GM21786 (cell line): ENCODE results near the gene CRISP1.
"Not testable (repeated sequence)": the region's sequence is repeated elsewhere in the genome, so short reads cannot be mapped to it uniquely, and the experiment has no call there.

Experiments used
- ATAC-seq: cut with Tn5 transposase; IDR thresholded peaks from one replicate; pipeline ENCODE4 v1.9.1; 2021; ENCODE audit not compliant: unreplicated experiment

CRISP1 gene, protein sequence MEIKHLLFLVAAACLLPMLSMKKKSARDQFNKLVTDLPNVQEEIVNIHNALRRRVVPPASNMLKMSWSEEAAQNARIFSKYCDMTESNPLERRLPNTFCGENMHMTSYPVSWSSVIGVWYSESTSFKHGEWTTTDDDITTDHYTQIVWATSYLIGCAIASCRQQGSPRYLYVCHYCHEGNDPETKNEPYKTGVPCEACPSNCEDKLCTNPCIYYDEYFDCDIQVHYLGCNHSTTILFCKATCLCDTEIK

DNA sequence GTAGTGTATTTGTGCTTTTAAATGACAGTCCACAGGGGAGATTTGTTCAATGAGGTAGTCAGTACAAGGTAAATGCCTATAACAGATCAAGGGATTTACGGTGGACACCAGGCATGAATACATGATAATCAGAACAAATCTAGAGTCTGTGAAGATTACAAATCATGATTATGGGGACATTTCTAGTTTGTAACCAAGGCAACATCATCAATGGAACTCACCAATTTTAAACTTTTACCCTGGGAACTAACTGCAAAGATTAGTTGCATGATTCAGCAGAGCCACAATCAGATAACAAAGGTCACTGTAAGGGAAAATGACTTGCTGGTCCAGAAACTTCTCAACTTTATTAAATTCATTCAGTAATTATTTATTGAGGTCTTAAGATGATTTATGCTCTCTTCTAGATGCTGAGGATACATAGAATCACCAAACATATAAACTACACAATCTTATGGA, at the start of gene CRISP1:
CRISP1 (minus strand) TSS at position 51 of the 459 bp plus-strand sequence. CDS start 9,135 bp downstream, outside the sequence.
- ATAC-seq, result no peak

GRCh38 chr6:49915035-49915434, 48.7 kb upstream of the CRISP1 start:
- ATAC-seq, result no peak

DNA sequence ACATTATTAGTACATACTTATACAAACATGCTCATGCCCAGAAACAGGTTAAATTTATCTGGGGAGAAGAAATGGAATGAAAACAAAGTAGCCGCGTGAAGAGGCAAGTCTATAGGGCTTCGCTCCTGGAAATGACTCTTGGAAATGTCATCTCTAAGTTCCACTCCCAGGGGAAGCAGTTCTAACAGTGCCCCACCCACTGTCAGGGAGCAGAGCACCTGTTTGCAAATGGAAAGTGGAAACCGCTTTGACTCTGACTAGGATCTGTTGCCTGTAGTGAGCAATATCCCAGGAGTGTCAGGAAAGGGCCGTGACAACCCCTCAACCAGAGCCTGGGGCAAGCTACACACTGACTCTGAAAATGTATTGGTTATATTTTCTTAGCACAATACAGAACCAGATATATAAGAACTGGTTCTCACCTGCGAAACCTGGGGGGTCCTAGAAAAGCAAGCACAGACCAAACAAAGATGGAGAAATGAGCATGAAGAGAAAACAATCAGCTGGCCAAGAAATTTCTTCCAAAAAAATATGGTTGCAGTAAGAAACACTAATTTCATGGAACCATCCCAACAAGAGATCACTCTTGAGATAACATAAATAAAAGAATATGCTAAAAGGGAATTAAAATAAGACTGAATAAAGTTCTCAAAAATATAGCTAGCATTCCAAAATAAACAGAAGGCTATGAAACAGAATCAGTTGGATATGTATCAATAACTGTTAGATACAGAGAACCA, 47.5 kb upstream of the CRISP1 start:
- no peak for ATAC-seq

- no peak for ATAC-seq
These were observed 45.9 kb upstream of the CRISP1 start for GRCh38 chr6:49912196-49912595.

GRCh38 chr6:49911252-49911651, 44.9 kb upstream of the CRISP1 start:
- ATAC-seq, result no peak

DNA sequence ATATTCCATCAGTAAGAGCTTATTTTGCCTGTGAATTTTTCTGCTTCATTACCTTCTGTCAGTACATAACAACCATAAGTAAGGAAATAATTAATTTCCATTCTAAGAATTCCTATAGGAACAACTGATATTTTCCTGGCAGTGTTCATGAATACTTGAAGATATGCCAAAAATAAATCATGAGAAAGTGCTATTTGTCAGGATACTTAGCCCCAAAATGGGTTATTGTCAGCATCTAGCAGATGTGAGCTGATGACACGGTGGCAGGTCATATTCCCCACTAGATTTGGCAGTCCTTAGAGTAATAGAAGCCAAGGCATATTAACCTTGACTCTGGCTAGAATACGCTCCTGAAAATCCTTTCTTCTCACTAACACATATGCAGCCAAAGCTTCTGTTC, 43.2 kb upstream of the CRISP1 start:
- no peak for ATAC-seq

DNA sequence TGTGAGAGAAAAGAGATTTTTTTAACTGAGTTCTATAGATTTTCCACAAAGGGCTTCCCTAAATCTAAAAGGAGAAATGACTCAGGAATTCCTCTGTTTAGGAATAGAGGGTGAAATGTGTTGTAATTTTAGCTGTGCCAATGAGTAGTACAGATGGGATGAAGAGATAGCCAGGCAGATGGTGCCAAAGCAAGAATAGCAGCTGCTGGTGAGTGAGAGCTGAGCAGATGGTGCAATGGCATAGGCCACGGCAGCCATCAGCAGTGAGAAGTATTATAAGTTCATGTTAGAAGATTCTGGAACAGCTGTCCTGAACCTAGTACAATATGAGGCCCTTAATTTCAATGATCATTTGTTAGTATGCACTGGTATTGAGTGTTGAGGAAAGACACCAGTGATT, 40.2 kb upstream of the CRISP1 start:
- no peak for ATAC-seq

GRCh38 chr6:49905296-49905695, 39.0 kb upstream of the CRISP1 start:
- ATAC-seq, result no peak

- no peak for ATAC-seq
These were observed 36.5 kb upstream of the CRISP1 start for GRCh38 chr6:49902856-49903255.

GRCh38 chr6:49898904-49899566, 32.7 kb upstream of the CRISP1 start:
- ATAC-seq, result no peak

DNA sequence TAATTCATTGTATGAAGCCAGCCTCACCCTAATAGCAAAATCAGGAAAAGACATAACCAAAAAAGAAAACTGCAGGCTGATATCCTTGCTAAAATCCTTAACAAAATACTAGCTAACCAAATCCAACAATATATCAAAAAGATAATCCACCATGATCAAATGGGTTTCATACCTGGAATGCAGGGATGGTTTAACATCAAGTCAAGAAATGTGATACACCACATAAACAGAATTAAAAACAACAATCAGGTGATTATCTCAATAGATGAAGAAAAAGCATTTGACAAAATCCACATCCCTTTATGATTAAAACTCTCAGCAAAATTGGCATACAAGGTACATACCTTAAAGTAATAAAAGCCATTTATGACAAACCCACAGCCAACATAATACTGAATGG, 29.2 kb upstream of the CRISP1 start:
- not testable (repeated sequence) for ATAC-seq

DNA sequence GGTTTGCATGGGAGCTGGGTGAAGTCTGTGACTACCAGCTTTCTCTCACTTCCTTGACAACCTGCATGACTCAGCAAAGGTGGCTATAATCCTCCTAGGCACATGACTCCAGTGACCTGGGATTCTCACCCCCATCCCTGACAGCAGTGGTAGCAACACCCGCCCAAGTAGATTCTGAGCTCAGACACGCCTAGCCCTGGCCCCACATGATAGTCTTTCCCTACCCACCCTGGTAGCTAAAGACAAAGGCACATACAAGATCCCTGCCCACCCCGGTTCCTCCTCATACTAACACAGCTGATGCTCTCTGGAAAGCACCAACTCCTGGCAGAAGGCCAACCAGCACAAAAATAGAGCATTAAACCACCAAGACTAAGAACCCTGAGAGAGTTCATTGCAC, 25.9 kb upstream of the CRISP1 start:
- ATAC-seq, result no peak

DNA sequence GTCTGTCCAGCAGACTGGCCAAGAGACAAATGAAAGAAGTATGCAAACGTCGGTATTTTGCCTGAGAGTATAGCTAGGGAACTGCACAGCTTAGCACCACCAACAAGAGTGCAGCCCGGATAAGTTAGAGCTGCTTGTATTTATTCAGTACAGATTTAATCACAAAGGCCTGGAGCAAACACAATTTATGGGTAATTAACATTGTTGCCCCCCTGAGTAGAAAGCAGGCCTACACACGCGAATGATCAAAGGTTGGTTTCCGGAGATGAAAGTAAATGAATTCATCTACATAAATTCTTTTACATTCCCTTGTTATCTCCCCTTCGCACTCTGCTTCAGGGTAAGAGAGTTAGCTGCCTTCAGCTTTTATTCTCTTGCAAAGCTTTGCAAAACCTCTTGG, 24.7 kb upstream of the CRISP1 start:
- ATAC-seq, result no peak

- ATAC-seq, result no peak
These were observed 22.6 kb upstream of the CRISP1 start for GRCh38 chr6:49888742-49889431.

DNA sequence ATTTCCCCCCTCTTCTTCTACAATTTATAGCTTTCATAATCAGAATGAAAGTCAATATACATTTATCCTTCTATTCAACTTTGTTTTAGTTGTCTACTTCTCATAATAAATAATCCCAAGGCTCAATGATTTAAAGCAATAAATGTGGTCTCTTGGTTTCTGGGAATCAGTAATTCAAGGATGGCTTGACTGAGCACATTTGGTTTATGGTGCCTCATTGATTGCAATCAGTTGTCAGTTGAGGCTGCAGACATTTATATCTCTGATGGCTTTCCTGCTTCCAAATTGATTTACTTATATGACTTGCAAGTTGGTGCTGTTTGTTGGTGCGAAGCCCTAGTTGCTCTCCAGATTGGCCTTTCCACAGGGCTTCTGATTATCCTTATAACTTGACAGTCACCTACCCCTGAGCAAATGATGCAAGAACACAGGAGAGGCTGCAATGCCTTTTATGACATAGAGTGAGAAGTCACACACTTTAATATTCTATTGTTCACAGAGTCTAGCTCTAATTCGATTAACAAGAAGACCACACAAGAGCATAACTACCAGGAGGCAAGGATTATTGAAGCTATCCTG, 2.7 kb upstream of the CRISP1 start:
- no peak for ATAC-seq

DNA sequence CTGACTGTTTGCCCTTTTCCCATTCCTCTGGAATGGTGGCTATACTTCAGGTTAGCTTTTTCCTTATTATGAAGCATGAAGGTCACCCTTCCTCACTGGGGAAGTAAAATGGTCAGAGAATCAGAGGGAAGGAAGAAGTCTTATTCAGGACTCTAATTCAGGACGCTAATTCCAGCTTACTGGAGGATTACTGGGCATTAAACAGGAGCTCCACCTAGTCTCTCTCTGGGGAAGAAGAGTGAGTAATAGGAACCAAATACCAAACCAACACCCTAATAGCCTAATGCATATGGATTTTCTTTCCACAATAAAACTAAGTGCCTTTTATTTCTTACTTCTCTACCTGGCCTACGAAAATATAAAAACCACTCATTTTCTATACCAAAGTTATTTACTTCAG, 10.1 kb downstream of the CRISP1 start:
- no peak for ATAC-seq

GRCh38 chr6:49855221-49855620, 11.1 kb downstream of the CRISP1 start:
- no peak for ATAC-seq

DNA sequence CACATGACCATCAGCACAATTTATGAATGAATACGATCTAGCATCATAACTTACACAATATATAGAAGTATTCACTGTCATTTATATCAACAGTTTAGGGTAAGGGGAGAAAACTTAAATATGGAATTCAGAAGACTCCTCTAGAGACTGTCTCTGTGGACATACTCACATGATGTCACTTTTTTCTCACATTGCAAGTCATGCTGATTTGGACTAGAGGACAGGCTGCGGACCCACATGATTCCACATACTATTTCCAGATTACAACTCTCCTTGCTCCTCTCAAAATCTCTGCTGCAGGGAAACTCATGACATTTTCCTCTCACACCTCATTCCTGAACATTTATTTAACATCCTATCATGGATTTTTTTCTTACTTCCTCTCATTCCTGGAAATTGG, 13.4 kb downstream of the CRISP1 start:
- no peak for ATAC-seq

DNA sequence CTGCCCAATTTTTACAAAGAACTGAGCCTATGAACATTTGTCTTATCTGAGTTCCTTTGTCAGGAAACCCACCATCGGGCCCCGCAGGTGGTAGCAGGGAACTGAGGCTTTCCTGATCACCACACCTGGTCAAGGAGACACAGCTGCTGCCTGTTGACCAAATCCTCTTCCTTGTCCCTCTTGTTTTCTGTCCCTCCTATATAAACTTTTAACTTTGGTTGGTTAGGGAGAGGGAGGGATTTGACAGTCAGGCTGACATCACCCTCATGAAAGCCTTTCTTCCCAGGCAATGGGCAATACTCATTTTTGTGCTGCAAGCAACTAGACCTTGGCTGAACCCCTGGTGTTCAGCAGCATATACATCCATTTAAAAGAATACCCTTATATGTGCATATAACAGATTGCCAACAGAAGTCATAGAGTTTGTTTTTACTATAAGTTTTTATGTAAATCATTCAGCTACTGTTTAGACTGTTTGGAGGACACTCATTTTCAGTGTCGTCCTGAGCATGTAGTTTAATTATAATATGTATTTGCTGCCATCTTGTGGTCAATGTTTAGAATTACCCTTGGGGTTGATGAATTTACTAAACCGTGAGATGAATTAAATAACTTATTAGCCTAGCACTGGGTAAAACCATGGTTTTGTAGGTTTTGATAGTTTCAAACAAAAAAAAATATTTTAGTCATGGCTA, 17.0 kb downstream of the CRISP1 start:
- peak; percentile 89 for ATAC-seq

DNA sequence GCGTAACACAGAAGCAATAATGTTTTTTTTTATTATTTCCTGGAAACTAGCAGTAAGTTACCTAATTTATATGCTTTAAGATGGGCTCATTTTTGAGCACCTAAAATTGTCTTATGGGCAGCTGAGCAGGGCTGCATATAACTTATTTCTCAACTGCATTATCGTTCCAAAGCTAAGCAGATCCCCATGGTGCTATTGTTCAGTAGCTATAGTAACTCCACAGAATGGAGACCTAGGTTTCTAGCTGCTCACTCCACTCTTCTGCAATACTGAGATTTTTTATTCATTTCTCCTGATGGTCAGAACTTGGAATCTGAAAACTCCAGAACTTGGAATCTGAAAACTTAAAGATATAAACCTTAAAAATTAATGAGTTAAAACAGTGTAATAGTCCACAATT, 18.7 kb downstream of the CRISP1 start:
- ATAC-seq, result no peak

DNA sequence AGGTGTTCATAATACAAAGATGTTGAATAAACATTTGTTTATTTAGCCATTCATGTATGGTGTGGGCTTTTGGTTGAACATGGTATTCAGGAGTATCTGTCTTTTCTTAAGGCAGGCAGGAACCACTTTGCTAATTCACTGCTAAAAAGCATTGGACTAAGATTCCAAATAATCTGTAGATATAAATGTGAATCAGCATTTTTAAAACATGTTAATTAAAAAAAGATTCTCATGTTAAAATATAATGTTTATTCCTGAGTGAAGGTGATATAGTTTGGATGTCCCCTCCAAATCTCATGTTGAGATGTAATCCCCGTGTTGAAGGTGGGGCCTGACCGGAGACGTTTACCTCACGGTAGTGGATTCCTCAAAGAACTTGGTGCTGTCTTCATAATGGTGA, 19.3 kb downstream of the CRISP1 start:
- no peak for ATAC-seq
